Mesendoderm (in vitro differentiated cells): ENCODE measurements around the gene BNIP3.

Experiments used
- DNase-seq: peaks from one replicate; pipeline ENCODE4 v3.0.0; 2013
- H2AK5ac ChIP-seq: 2 replicates; pipeline ENCODE4 v1.6.1; 2013; ENCODE audit warnings: low read length, inconsistent platforms
- H2BK120ac ChIP-seq: 2 replicates; pipeline ENCODE4 v1.6.1; 2013; ENCODE audit warnings: low read depth, mild to moderate bottlenecking, low read length, moderate library complexity, mixed read lengths
- H2BK15ac ChIP-seq: replicated peaks from 2 replicates; pipeline ENCODE4 v1.6.1; 2013; ENCODE audit warnings: low read depth, mild to moderate bottlenecking, moderate library complexity
- H2BK5ac ChIP-seq: 2 replicates; pipeline ENCODE4 v1.6.1; 2013; ENCODE audit warnings: low read length, inconsistent platforms
- H3K18ac ChIP-seq: 2 replicates; pipeline ENCODE4 v1.6.1; 2013; ENCODE audit warnings: mild to moderate bottlenecking, low read length, mixed read lengths
- H3K23ac ChIP-seq: one replicate; pipeline ENCODE4 v1.6.1; 2013; ENCODE audit warnings: low read length
- H3K27ac ChIP-seq: 2 replicates; pipeline ENCODE4 v1.5.1; 2013; ENCODE audit warnings: low read depth, mild to moderate bottlenecking, inconsistent platforms, low read length, moderate library complexity
- H3K27me3 ChIP-seq: 2 replicates; pipeline ENCODE4 v1.6.1; 2013; ENCODE audit warnings: low read length, control low read depth, mild to moderate bottlenecking, inconsistent platforms; ENCODE audit not compliant: insufficient read depth, poor library complexity
- H3K36me3 ChIP-seq: 2 replicates; pipeline ENCODE4 v1.6.1; 2013; ENCODE audit warnings: low read length, inconsistent platforms; ENCODE audit not compliant: control insufficient read depth, insufficient read depth
- H3K4ac ChIP-seq: one replicate; pipeline ENCODE4 v1.6.1; 2013; ENCODE audit warnings: low read depth, mild to moderate bottlenecking, low read length, moderate library complexity
- H3K4me1 ChIP-seq: 2 replicates; pipeline ENCODE4 v1.6.1; 2013; ENCODE audit warnings: low read depth, low read length, inconsistent platforms; ENCODE audit not compliant: control insufficient read depth
- H3K4me2 ChIP-seq: 2 replicates; pipeline ENCODE4 v1.6.1; 2013; ENCODE audit warnings: low read length
- H3K4me3 ChIP-seq: 2 replicates; pipeline ENCODE4 v1.5.1; 2013; ENCODE audit warnings: mild to moderate bottlenecking, low read length
- H3K56ac ChIP-seq: one replicate; pipeline ENCODE4 v1.6.1; 2013; ENCODE audit warnings: low read length
- H3K79me1 ChIP-seq: 2 replicates; pipeline ENCODE4 v1.6.1; 2013; ENCODE audit warnings: low read length, inconsistent platforms
- H3K79me2 ChIP-seq: 2 replicates; pipeline ENCODE4 v1.6.1; 2013; ENCODE audit warnings: mild to moderate bottlenecking, low read length; ENCODE audit not compliant: control insufficient read depth, insufficient read depth
- H3K9ac ChIP-seq: 2 replicates; pipeline ENCODE4 v1.6.1; 2013; ENCODE audit warnings: low read length, inconsistent platforms
- H4K5ac ChIP-seq: one replicate; pipeline ENCODE4 v1.6.1; 2013; ENCODE audit warnings: low read length
- H4K8ac ChIP-seq: one replicate; pipeline ENCODE4 v1.6.1; 2013; ENCODE audit warnings: low read depth, mild to moderate bottlenecking, control low read depth, low read length, moderate library complexity
- WGBS: extraction: QIAGEN DNeasy Blood & Tissue Kit; methylation state at CpG from one replicate; pipeline ENCODE4 v1.1.7; 2013; ENCODE audit warnings: low lambda C conversion rate, missing lambda C conversion rate; ENCODE audit not compliant: insufficient coverage; ENCODE audit errors: extremely low coverage; 5-methylcytosine and 5-hydroxymethylcytosine counted together

Gene BNIP3

GRCh38 chr10:131980761-131981428 lies 828 bp downstream of the BNIP3 start:
- no peaks in the 10 kb centered on the region for H3K36me3 ChIP-seq
- peak overlapping the region; percentile 75 for H3K23ac ChIP-seq
- no peak overlapping the region for H2BK5ac ChIP-seq
- H3K79me1 ChIP-seq: no peaks in the 10 kb centered on the region
- no peak overlapping the region for H4K5ac ChIP-seq
- WGBS: no CpG with 5 or more reads among the region's 31 CpGs
- peaks cover 18% of the 10 kb centered on the region for H3K27me3 ChIP-seq
- peak overlapping the region; percentile 93 for H3K56ac ChIP-seq
- H4K8ac ChIP-seq: no peak overlapping the region
- peak overlapping the region; percentile 74 for H3K4me2 ChIP-seq
- H3K4me1 ChIP-seq: peaks cover 9% of the 10 kb centered on the region
- H3K18ac ChIP-seq: peak overlapping the region; percentile 24
- no peak overlapping the region for H2AK5ac ChIP-seq
- DNase-seq: peak; percentile 46
- no peak overlapping the region for H3K4ac ChIP-seq
- H3K9ac ChIP-seq: peak overlapping the region; percentile 87
- H3K27ac ChIP-seq: no peak overlapping the region
- no peaks in the 10 kb centered on the region for H3K79me2 ChIP-seq
- peak overlapping the region; percentile 75 for H3K4me3 ChIP-seq
- no peak overlapping the region for H2BK120ac ChIP-seq
- no peak overlapping the region for H2BK15ac ChIP-seq

GRCh38 chr10:131980321-131980720 lies 1.4 kb downstream of the BNIP3 start:
- H3K23ac ChIP-seq: no peak overlapping the region
- H3K79me1 ChIP-seq: peaks cover 2% of the 10 kb centered on the region
- no peak overlapping the region for H3K27ac ChIP-seq
- H3K56ac ChIP-seq: peak overlapping the region; percentile 59
- H2BK5ac ChIP-seq: no peak overlapping the region
- no peak overlapping the region for H3K4me3 ChIP-seq
- no peaks in the 10 kb centered on the region for H3K36me3 ChIP-seq
- H3K79me2 ChIP-seq: no peaks in the 10 kb centered on the region
- no peak overlapping the region for H2BK120ac ChIP-seq
- peak overlapping the region; percentile 49 for H3K4ac ChIP-seq
- no peak overlapping the region for H4K8ac ChIP-seq
- H4K5ac ChIP-seq: no peak overlapping the region
- no peak for DNase-seq
- H2AK5ac ChIP-seq: no peak overlapping the region
- H3K27me3 ChIP-seq: peaks cover 18% of the 10 kb centered on the region
- H3K4me2 ChIP-seq: no peak overlapping the region
- peak overlapping the region; percentile 58 for H3K9ac ChIP-seq
- H2BK15ac ChIP-seq: no peak overlapping the region
- no CpG with 5 or more reads among the region's 8 CpGs for WGBS
- peaks cover 9% of the 10 kb centered on the region for H3K4me1 ChIP-seq
- no peak overlapping the region for H3K18ac ChIP-seq

GRCh38 chr10:131979821-131980270 lies 1.9 kb downstream of the BNIP3 start:
- no CpG with 5 or more reads among the region's 30 CpGs for WGBS

GRCh38 chr10:131979336-131979735 lies 2.4 kb downstream of the BNIP3 start:
- H3K27ac ChIP-seq: no peak overlapping the region
- H3K23ac ChIP-seq: no peak overlapping the region
- H2BK120ac ChIP-seq: no peak overlapping the region
- H2BK15ac ChIP-seq: no peak overlapping the region
- DNase-seq: no peak
- H3K4me2 ChIP-seq: peak overlapping the region; percentile 29
- H3K9ac ChIP-seq: peak overlapping the region; percentile 58
- no peak overlapping the region for H3K4ac ChIP-seq
- H2AK5ac ChIP-seq: no peak overlapping the region
- no peak overlapping the region for H4K5ac ChIP-seq
- peaks cover 2% of the 10 kb centered on the region for H3K79me1 ChIP-seq
- H2BK5ac ChIP-seq: no peak overlapping the region
- H3K36me3 ChIP-seq: no peaks in the 10 kb centered on the region
- H3K27me3 ChIP-seq: peaks cover 17% of the 10 kb centered on the region
- no peak overlapping the region for H3K4me3 ChIP-seq
- H3K18ac ChIP-seq: no peak overlapping the region
- no peak overlapping the region for H4K8ac ChIP-seq
- no peaks in the 10 kb centered on the region for H3K79me2 ChIP-seq
- WGBS: no CpG with 5 or more reads among the region's 7 CpGs
- peaks cover 9% of the 10 kb centered on the region for H3K4me1 ChIP-seq
- H3K56ac ChIP-seq: peak overlapping the region; percentile 59

More at GRCh38 chr10:131979821-131980270, 1.9 kb downstream of the BNIP3 start:
- H3K4me3 ChIP-seq: no peak overlapping the region
- H4K5ac ChIP-seq: no peak overlapping the region
- peaks cover 18% of the 10 kb centered on the region for H3K27me3 ChIP-seq
- peaks cover 9% of the 10 kb centered on the region for H3K4me1 ChIP-seq
- peaks cover 2% of the 10 kb centered on the region for H3K79me1 ChIP-seq
- no peak overlapping the region for H3K23ac ChIP-seq
- H2BK120ac ChIP-seq: no peak overlapping the region
- no peak overlapping the region for H4K8ac ChIP-seq
- H2AK5ac ChIP-seq: no peak overlapping the region
- peak overlapping the region; percentile 49 for H3K4ac ChIP-seq
- H3K79me2 ChIP-seq: no peaks in the 10 kb centered on the region
- H2BK5ac ChIP-seq: no peak overlapping the region
- H3K36me3 ChIP-seq: no peaks in the 10 kb centered on the region
- H3K4me2 ChIP-seq: peak overlapping the region; percentile 29
- peak overlapping the region; percentile 58 for H3K9ac ChIP-seq
- no peak overlapping the region for H3K27ac ChIP-seq
- no peak overlapping the region for H2BK15ac ChIP-seq
- no peak overlapping the region for H3K18ac ChIP-seq
- peak; percentile 34 for DNase-seq
- peak overlapping the region; percentile 59 for H3K56ac ChIP-seq

- no CpG with 5 or more reads among the region's 6 CpGs for WGBS
- Histone ChIP-seq H3K27ac (no peak overlapping the region), H3K79me1 (peaks cover 2% of the 10 kb centered on the region), H4K5ac (no peak overlapping the region), H2BK5ac (no peak overlapping the region), H2BK120ac (no peak overlapping the region), H3K9ac (no peak overlapping the region), H2BK15ac (no peak overlapping the region), H3K18ac (no peak overlapping the region), H3K27me3 (peaks cover 14% of the 10 kb centered on the region), H3K4me1 (peaks cover 9% of the 10 kb centered on the region), H3K23ac (no peak overlapping the region), H3K56ac (no peak overlapping the region), H3K79me2 (no peaks in the 10 kb centered on the region), H3K4me3 (no peak overlapping the region), H3K4me2 (peak overlapping the region; percentile 10), H4K8ac (no peak overlapping the region), H3K36me3 (no peaks in the 10 kb centered on the region), H3K4ac (no peak overlapping the region), H2AK5ac (no peak overlapping the region)
- DNase-seq: peak; percentile 31
Measured at GRCh38 chr10:131978851-131979250, 2.9 kb downstream of the BNIP3 start.
